Measurements from ENCODE around the gene CA10. TPM values are rescaled to one million over a fixed set of nuclear protein-coding genes. Genes with fewer than 3 reads are reported as not detected.

Gene CA10
- polyA plus RNA-seq, 3 donors, result 0.05 to 0.09 TPM; not detected in 1

GRCh38 chr17:51587516-51587915, 571.0 kb downstream of the CA10 start:
- 65 to 88% (median 82%) methylated on average over 2 of the region's 2 CpGs for WGBS, 3 donors

GRCh38 chr17:51585514-51586104, 572.9 kb downstream of the CA10 start:
- H3K27ac ChIP-seq (ENCODE audit: low read depth, low read length), result no peak overlapping the region
- 24 to 43% (median 39%) methylated on average over 4 of the region's 4 CpGs for WGBS, 3 donors

More at GRCh38 chr17:51587516-51587915, 571.0 kb downstream of the CA10 start:
- no peak overlapping the region for H3K27ac ChIP-seq (ENCODE audit: low read depth, low read length)

- 57 to 73% (median 65%) methylated on average over 3 of the region's 3 CpGs for WGBS, 3 donors
- H3K27ac ChIP-seq (ENCODE audit: low read depth, low read length), result no peak overlapping the region
Measured at GRCh38 chr17:51580869-51581268, 577.6 kb downstream of the CA10 start.
